Stimulated activated CD4-positive, alpha-beta T cell treated with anti-CD3 and anti-CD28 coated beads, Interleukin-15, amount 100 ng/mL, for 48 hours (primary cell): ENCODE measurements around the gene TOR1AIP1.

Source experiments
- DNase-seq, 2 donors: peaks; one replicate each; pipeline ENCODE4 v3.0.0-alpha.2; 2020; ENCODE audit warnings: low read depth in 2 of 2

Gene TOR1AIP1

GRCh38 chr1:179879797-179880196 is 2.3 kb upstream of the TOR1AIP1 start:
- no peak for DNase-seq

GRCh38 chr1:179881642-179882252 is 338 bp upstream of the TOR1AIP1 start:
- peak in 1 of 2 donors; percentile 10 for DNase-seq

GRCh38 chr1:179883040-179883744 is 1.1 kb downstream of the TOR1AIP1 start:
- DNase-seq, result no peak

GRCh38 chr1:179883745-179884138 is 1.7 kb downstream of the TOR1AIP1 start:
- DNase-seq, result peak; percentile 47 to 50

- DNase-seq, result no peak
Observed at GRCh38 chr1:179888071-179888470, 6.0 kb downstream of the TOR1AIP1 start.

GRCh38 chr1:179889589-179889988 is 7.5 kb downstream of the TOR1AIP1 start:
- no peak for DNase-seq

GRCh38 chr1:179910934-179911333 is 28.8 kb downstream of the TOR1AIP1 start:
- DNase-seq, result no peak

GRCh38 chr1:179911812-179912211 is 29.7 kb downstream of the TOR1AIP1 start:
- no peak for DNase-seq

GRCh38 chr1:179917601-179918429 is 35.7 kb downstream of the TOR1AIP1 start:
- DNase-seq, result no peak

GRCh38 chr1:179921472-179921871 is 39.4 kb downstream of the TOR1AIP1 start:
- DNase-seq, result no peak

- DNase-seq, result no peak
Observed at GRCh38 chr1:179921981-179922872, 40.1 kb downstream of the TOR1AIP1 start.

- DNase-seq, result no peak
Observed at GRCh38 chr1:179923029-179923428, 40.9 kb downstream of the TOR1AIP1 start.

- no peak for DNase-seq
Observed at GRCh38 chr1:179924268-179924667, 42.2 kb downstream of the TOR1AIP1 start.

- DNase-seq, result no peak
Observed at GRCh38 chr1:179925302-179925701, 43.2 kb downstream of the TOR1AIP1 start.

- no peak for DNase-seq
Observed at GRCh38 chr1:179925922-179926849, 44.1 kb downstream of the TOR1AIP1 start.

- DNase-seq, result no peak
Observed at GRCh38 chr1:179926850-179927205, 44.7 kb downstream of the TOR1AIP1 start.

GRCh38 chr1:179929955-179930798 is 48.1 kb downstream of the TOR1AIP1 start:
- no peak for DNase-seq

GRCh38 chr1:179930867-179931266 is 48.8 kb downstream of the TOR1AIP1 start:
- no peak for DNase-seq

GRCh38 chr1:179933219-179933618 is 51.1 kb downstream of the TOR1AIP1 start:
- DNase-seq, result no peak
